Middle frontal gyrus (tissue), 1 donor: ENCODE measurements around the gene TOP2A.
"Not testable (repeated sequence)": the region's sequence is repeated elsewhere in the genome, so short reads cannot be mapped to it uniquely, and the experiment has no call there.

ENCODE experiments used
- DNase-seq: peaks from one replicate; pipeline ENCODE4 v3.0.0-alpha.2; 2015; ENCODE audit warnings: low spot score; ENCODE audit errors: extremely low spot score

Gene TOP2A

DNA sequence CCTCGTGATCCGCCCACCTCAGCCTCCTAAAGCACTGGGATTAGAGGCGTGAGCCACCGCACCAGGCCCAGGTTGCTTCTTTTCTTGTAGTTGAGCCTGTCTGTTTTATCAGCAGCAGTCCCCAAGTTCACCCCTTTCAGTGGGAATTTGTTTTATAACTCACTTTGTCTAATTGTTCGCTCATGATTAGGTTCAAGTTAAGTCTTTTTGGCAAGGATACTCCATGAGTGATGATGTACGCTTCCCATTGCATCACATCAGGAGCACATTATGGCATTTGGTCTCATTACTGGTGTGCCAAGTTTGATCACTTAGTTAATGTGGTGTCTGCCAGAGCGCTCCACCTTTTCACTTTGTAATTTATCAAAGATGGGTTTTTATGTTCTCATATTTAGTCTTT lies 38.7 kb downstream of the TOP2A start:
- no peak for DNase-seq

DNA sequence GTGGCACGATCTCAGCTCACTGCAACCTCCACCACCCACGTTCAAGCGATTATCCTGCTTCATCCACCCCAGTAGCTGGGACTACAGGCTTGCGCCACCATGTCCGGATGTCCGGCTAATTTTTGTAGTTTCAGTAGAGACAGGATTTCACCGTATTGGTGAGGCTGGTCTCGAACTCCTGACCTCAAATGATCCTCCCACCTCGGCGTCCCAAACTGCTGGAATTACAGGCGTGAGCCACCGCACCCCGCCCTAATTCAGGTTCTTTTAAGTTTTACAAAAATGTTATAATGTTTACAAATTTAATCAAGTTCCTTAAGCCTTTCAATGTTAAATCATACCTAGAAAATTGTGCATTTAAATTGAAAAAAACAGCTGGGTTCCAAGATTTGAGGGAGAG lies 39.9 kb downstream of the TOP2A start:
- DNase-seq: no peak

DNA sequence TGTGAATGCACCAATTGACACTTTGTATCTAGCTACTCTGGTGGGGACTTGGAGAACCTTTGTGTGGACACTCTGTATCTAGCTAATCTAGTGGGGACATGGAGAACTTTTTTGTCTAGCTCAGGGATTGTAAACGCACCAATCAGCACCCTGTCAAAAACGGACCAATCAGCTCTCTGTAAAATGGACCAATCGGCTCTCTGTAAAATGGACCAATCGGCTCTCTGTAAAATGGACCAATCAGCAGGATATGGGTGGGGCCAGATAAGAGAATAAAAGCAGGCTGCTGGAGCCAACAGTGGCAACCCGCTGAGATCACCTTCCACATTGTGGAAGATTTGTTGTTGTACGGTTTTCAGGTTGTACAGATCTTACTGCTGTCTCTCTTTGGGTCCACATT lies 41.2 kb downstream of the TOP2A start:
- not testable (repeated sequence) for DNase-seq

DNA sequence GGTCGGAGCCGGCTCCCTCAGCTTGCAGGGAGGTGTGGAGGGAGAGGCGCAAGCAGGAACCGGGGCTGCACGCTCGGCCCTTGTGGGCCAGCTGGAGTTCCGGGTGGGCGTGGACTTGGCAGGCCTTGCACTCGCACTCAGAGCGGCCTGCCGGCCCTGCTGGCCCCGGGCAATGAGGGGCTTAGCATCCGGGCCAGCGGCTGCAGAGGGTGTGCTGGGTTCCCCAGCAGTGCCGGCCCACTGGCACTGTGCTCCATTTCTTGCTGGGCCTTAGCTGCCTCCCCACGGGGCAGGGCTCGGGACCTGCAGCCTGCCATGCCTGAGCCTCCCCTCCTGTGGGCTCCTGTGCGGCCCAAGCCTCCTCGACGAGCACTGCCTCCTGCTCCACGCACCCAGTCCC lies 41.9 kb downstream of the TOP2A start:
- not testable (repeated sequence) for DNase-seq

DNA sequence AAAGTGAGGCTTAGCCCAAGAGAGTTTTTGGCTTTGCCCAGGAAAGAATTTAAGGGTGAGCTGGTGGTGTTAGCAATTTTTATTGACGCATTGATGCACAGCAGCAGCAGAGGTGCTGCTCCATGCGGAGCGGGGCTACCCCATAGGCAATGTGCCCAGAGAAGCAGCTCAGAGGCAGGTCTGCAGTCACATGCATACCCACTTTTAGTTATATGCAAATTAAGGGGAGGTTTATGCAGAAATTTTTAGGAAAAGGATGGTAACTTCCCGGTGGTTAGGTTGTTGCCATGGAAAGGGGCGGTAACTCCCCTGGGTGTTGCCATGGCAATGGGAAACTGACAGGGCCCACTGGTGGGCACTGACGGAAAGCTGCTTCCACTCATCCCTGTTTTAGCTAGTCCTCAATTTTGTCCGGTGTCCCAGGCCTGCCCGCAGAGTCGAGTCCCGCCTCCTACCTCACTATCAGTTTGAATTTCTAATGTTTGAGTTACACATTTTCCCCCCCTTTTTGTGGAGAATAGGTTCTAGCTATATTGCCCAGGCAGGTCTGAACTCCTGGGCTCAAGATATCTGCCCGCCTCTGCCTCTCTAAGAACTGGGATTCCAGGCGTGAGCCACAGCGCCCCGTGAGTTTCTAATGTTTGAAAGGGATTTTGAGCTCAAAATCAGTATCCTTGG lies 42.7 kb downstream of the TOP2A start:
- no peak for DNase-seq

DNA sequence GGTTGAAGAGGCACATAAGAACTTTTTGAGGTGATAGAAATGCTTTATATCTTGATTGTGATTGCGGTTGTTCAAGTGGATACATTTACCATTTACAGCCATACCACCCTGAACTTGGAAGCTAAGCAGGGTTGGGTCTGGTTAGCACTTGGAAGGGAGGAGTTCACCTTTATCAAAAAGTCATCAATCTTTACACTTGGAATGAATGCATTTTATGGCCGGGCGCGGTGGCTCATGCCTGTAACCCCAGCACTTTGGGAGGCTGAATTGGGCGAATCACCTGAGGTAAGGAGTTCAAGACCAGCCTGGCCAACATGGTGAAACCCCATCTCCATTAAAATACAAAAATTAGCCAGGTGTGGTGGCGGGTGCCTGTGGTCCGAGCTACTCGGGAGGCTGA lies 43.7 kb downstream of the TOP2A start:
- no peak for DNase-seq

DNA sequence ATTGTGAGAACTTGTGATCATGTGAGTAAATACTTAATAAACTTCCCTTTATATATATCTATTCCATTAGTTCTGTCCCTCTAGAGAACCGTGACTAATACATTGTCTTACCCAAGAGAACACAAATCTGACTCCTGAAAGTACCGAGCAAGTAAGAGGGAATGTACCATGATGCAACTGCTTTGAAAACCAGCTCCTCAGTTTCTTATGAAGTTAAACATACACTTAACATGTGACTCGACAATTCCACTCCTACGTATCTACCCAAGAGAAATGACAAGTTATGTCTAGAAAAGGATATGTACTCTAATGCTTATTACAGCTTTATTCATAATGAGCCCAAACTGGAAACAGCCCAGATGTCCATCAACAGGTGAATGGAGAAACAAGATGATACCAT lies 44.4 kb downstream of the TOP2A start:
- DNase-seq: no peak

DNA sequence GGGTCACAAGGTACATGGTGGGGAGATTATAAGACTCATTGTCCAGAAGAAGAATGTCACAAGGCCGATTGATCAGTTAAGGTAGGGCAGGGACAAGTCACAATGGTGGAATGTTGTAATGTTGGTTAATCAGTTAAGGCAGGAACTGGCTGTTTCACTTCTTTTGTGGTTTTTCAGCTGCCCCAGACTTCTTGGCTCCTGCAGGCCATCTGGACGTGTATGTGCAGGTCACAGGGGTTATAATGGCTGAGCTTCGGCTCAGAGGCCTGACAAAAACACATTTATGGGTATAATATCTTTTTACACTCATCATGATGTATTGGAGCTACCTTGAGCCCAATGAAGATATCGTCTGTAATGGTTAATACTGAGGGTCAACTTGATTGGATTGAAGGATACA lies 45.1 kb downstream of the TOP2A start:
- DNase-seq: not testable (repeated sequence)

DNA sequence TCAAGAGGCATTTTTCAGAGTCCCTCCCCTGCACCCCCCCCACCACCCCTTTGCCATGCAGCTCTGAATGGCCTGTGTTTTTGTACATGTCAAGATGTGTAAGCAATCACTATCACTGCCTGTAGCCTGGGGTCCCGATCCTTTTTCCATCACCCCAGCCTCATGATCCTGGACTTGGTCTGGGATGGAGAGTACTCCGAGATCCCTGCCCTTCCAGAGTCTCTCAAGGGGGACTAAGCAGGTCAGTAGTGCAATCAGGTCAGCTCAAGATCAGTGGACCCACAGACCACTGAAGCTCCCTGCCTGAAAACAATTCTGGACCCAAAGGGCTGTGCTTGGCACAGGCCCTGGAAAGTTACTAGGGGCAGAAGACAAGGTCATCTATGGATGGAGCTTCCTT lies 45.7 kb downstream of the TOP2A start:
- no peak for DNase-seq

DNA sequence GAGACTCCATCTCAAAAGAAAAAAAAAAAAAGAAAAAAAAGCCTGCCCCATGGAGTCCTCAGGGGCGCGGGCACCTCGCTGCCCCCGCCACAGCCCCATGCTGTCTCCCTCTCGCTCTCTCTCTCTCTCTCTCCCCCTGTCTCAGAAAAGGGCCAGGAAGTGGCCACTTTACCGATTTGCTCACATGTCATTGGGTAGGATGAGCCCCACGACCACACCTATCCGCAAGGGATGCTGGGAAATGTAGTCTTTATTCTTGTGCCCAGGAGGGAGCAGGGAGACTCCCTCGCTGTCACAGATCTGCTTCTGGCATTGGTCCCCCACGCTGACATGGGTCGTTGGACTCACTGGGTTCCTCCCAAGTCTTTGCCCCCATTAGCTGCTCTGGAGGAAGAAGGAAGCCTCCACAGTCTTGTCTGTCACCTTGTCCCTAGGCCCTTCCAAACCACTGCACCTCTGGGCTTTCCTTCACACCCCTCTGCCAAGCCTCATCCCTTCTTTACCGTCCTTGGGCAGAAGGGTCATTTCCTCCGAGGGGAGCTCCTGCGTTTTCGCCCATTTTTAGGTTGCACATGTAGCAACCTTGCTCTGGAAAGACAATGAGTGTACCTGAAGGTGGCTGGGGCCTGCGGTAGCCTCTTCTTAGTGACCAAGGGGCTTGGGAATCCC lies 46.3 kb downstream of the TOP2A start:
- no peak for DNase-seq

DNA sequence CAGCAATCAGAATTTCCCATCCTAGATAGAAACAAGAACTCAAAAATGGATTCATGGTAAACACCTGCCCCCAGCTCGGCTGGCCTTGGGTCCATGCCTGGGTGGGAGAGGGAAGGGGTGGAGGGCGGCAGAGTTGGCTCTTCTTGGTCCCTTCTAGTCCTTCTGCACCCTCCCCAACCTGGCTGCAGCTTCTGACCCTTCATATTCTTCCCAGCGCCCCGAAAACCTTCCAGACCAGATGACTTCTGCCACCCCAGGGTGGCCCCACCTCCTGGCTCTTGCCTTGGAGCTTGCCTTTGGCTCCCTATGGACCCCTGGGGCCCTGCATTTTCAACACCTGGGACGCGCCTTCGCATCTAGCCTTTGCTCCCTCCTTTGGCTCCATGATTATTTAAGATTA lies 47.8 kb downstream of the TOP2A start:
- no peak for DNase-seq

DNA sequence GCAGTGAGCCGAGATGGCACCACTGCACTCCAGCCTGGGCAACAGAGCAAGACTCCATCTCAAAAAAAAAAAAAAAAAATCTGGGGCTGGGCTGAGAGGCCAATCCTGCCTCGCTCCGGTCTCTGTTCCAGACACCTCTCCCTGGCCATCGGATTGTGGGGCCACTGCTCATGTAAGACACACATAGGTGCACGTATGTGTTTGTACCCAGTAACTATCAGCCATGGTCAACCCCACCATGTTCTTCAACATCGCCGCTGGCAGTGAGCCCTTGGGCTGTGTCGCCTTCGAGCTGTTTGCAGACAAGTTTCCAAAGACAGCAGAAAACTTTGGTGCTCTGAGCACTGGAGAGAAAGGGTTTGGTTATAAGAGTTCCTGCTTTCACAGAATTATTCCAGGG lies 50.0 kb downstream of the TOP2A start:
- not testable (repeated sequence) for DNase-seq

DNA sequence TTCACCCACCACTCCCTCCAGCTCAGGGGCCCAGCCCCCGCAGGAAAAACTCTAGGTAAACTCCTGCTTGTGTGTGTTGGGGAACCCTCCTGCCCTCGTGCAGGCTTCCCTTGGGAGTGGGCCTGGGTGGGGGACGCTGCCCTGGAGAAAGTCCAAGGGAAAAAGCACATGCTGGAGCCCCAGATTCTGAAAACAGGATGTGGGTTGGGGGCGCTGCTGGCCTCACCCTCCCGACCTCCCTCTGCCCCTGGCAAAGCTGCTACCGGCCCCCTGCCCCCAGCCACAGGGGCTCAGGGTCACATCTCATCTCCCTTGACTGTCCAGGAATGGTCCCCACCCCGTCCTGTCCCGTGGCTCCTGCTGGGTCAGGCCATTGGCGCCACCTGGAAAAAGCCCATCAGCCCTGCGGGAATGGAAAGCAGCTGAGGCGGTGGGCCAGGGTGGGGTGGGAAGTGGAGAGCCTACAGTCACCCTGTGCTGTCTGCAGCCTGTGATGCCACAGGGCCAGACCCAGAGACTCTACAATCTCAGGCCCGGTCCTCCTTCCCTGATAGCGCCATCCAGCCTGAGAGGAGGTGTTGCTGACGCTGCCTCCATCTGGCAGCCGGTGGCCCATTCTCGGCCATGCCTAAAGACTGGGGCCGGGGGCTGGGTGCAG lies 50.7 kb downstream of the TOP2A start:
- no peak for DNase-seq

DNA sequence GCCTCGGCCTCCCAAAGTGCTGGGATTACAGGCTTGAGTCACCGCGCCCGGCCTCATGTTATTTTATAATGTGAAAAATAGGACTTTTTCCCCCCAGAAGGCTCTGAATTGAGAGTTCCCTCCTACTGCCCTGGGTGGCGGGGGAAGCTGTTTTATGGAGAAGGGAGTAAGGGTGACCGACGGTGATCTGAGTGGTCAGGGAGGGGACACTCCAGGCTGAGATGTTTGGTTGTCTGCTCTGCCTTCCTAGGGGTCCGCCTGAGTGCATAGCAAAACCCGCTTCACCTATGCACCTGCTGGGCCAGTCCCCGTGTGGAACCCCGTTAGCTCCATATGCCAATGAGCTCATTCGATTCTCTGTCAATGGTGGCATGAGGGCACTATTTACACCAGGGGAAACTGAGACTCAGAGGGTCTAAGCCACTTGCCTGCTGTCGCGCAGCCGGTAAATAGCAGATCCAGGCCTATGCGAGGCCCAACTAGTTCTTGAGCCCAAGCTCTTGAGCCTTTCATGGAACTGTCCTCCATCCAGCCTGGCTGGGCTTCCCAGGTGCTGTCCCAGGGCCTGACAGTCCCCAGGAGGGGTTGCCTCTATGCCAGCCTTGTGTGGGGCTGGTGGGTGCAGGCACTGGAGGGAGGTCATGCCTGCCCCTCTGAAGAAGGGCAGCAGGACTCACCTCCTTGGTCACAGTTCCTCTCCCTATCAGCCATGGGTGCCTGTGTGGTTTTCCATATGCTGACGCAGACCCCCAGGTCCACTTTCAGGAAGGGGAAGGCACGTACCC lies 51.4 kb downstream of the TOP2A start:
- no peak for DNase-seq

DNA sequence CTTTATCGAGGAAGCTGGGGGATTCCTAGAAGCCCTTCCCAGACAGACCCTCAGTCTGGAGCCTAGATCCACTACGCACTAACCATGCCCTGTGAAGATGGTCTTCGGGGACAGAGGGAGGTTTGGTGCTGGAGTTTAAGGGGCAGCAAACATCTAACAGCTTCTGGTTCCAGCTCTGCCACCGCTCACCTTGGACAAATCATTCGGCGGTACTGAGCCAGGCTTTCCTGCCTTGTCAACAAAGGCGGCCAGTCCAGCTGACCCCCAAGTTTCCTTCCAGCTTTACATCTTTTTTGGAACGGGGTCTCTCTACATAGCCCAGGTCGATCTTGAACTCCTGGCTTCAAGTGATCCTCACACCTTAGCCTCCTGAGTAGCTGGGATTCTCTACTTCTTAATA lies 52.8 kb downstream of the TOP2A start:
- no peak for DNase-seq

DNA sequence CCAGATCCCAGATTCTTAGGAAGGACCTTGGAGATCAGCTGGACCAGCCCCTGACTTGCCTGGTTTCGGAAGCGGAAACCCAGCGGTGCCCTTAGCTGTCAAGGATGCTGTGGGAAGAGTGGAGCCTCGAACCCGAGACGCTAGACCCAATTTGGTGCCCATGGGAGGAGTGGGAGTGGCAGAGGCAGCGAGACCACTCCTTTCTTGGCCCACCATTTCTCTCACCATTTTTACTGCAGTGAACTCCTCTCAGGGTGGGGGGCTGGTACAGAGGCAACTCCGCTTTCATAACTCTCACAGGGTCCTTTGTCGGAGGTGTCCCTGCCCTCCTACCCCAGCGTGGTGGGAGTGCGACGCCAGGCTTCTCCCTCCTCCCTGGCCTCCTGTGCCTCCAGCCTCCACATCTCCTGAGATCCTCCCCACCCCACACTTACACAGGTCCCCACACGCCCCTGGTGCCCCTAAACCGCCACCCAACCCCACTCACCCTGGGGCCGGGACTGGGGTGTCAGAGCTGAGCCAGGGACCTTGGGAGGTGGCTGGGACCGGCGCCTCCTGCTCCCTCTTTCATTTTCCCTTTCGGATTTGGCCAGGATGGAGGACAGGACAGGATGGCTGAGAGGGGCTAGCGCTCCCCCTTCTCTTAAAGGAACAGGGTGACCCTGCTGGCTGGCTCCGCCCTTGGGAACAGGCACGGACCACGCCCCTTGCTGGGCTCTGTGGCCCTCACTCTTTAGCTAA lies 53.4 kb downstream of the TOP2A start, which contains the start of gene GJD3:
GJD3 (minus strand) TSS at position 617 of the 741 bp plus-strand sequence. CDS start 922 bp downstream, outside the sequence.
- no peak for DNase-seq

DNA sequence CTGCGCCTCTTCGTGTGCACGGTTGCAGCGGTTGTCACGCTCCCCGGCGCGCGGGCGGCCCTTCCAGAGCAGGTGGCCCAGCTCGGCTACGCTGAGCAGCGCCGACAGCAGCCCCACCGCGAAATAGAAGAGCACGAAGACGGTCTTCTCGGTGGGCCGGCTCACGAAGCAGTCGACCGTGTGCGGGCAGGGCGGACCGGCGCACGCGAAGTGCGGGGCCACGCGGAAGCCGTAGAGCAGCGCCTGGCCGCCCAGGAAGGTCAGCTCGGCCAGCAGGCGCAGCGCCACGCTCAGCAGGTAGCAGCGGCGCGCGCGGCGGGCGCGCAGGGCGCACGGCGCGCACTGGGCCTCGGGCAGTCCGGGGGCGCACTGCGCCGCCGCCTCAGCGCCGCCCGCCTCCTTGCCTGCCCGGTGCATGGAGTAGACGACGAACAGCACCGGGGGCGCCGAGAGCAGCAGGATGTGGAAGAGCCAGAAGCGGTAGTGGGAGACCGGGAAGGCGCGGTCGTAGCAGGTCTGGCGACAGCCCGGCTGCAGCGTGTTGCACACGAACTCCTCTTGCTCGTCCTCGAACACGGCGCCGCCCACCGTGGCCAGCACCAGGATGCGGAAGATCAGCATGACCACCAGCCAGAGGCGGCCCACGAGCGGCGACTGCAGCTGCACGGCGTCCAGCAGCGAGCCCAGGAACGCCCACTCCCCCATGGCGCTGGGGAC lies 54.4 kb downstream of the TOP2A start:
- DNase-seq: no peak

DNA sequence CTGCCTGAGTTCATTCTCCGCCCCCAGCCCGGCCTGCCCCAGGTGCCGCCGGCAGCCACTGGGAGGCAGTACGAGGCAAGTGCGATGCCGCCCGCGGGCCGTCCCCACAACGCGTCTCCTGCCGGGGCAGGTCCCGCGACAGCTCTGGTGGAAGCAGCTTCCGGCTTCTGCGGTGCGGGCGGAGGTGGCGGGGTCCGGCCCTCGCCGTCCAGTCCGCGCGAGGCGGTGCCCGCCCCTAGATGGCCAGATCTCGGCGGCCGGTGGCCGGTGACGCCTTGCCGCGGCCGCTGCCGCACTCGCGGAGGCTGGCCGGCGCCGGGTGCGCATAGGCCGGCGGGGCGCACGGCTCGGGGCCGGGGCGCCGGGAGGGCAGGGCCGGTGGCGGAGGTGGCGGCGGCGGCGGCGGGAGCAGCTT lies 55.0 kb downstream of the TOP2A start:
- no peak for DNase-seq

DNA sequence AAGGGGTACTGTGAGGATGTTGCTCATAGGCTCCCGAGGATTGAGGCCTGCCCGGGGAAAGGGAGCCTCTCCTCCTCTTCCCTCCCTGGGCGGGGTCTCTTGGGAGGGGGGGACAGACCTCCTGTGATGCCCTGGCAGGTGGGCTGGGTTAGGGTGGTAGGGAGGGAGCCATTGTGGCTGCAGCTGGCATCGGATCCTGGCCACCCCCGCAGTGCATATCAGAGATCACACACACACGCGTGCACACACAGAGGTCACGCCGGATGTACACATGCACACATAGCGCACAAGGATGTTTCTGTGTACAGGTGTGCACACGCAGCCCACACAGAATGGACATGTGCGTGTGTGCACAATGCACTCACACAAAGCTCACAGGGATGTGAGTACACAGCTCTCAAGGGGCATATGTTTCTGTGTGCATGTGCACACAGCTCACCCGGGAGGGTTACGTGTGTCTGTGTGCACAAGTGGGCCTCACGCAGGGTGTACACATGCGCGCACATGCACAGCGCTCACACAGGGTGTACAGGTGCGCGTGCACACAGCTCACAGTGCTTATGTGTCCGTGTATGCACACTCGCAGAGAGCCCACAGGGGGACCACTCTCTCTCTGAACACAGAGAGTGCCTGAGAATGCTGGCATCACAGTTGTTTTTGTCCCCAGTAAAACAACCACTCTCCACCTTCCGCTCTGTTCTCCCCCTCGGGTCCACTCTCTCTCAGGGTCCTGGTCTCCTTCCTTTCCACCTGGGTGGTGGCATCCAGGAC lies 55.6 kb downstream of the TOP2A start:
- DNase-seq: no peak
